HFF-Myc (cell line): ENCODE results near the gene CHRNA4.

Experiments used
- DNase-seq: peaks from one replicate; pipeline ENCODE4 v3.0.0-alpha.2; 2011; ENCODE audit warnings: low read depth; ENCODE audit errors: extremely low read depth
- H3K4me3 ChIP-seq: replicated peaks from 2 replicates; pipeline ENCODE4 v1.5.1; 2011; ENCODE audit warnings: low read depth, mild to moderate bottlenecking, control low read depth, low read length
- TF ChIP-seq, protein P1 (sequence below): IDR thresholded peaks from 2 replicates; pipeline ENCODE4 v1.5.1; 2012; ENCODE audit warnings: mild to moderate bottlenecking, low read depth, low read length, control low read depth; ENCODE audit errors: missing control alignments

CHRNA4 gene

GRCh38 chr20:63406011-63406410 lies 44.9 kb upstream of the CHRNA4 start:
- H3K4me3 ChIP-seq = no peak overlapping the region
- TF ChIP-seq, protein P1, sequence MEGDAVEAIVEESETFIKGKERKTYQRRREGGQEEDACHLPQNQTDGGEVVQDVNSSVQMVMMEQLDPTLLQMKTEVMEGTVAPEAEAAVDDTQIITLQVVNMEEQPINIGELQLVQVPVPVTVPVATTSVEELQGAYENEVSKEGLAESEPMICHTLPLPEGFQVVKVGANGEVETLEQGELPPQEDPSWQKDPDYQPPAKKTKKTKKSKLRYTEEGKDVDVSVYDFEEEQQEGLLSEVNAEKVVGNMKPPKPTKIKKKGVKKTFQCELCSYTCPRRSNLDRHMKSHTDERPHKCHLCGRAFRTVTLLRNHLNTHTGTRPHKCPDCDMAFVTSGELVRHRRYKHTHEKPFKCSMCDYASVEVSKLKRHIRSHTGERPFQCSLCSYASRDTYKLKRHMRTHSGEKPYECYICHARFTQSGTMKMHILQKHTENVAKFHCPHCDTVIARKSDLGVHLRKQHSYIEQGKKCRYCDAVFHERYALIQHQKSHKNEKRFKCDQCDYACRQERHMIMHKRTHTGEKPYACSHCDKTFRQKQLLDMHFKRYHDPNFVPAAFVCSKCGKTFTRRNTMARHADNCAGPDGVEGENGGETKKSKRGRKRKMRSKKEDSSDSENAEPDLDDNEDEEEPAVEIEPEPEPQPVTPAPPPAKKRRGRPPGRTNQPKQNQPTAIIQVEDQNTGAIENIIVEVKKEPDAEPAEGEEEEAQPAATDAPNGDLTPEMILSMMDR = no peak

GRCh38 chr20:63405102-63405730 lies 44.1 kb upstream of the CHRNA4 start:
- no peak overlapping the region for H3K4me3 ChIP-seq
- no peak for DNase-seq
- TF ChIP-seq, protein P1 = no peak

More at GRCh38 chr20:63406011-63406410, 44.9 kb upstream of the CHRNA4 start:
- DNase-seq = no peak

- DNase-seq = no peak
- H3K4me3 ChIP-seq = no peak overlapping the region
- TF ChIP-seq, protein P1 = no peak
Observed at GRCh38 chr20:63404129-63405085, 43.3 kb upstream of the CHRNA4 start.

DNA sequence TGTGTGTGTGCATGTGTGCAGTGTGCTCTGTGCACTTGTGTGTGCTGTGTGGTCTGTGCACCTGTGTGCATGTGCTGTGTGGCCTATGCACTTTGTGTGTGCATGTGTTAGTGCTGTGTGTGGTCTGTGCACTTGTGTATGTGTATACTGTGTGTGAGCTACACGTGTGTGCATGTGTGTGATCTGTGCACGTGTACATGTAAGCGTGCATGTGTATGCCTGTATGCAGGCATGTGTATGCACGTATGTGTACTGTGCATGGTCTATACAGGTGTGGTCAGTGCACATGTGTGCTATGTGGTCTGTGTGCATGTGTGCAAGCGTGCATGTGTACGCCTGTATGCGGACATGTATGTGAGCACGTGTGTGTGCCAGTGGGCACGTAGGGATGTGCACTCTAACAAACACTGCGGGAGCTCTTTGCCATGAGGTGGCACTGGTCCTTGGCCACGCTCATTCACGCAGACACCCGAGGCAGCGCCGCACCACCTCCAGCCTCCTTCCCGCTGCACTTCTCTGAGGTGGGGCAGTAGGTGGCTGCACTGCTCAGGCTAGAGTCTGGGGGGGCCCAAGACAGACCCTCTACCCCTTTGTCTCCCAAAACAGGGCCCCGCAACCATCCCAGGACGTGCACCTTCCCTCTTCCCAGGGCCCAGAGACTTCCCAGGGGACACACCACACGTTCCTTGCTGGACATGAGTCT lies 42.4 kb upstream of the CHRNA4 start:
- no peak overlapping the region for H3K4me3 ChIP-seq
- DNase-seq = no peak
- TF ChIP-seq, protein P1 = no peak

GRCh38 chr20:63402860-63403220 lies 41.7 kb upstream of the CHRNA4 start:
- TF ChIP-seq, protein P1 = no peak
- DNase-seq = no peak
- H3K4me3 ChIP-seq = no peak overlapping the region

DNA sequence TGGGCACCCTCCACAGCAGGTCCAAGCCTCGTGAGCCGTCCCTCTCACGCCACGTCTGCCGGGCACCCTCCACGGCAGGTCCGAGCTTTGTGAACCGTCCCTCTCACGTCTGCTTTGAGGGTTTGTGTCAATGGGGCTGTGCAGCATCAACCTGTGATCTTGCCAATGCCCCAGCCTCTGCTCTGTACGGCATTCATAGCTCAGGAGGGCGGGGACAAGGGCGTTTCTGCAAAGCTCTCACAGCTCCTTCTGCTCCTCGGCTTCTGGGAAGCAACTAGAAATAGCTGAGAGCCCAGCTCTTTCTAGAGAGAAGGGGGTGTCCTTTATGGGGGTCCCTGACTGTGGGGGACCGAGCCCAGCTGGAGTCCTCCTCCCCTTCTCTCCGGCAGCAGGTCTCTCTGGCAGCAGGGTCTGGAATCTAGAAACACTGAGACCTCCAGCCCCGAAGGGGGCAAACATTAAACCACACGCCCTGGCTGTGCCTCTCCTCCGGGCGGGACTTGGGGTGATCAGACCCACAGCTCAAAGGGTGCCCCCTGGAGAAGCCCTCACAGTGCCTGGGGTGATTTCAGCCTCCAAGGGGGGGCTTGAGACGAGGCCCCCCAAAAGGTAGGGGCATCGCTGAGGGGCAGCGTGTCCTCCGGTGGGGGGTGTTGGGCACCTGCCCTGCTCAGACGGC lies 41.2 kb upstream of the CHRNA4 start:
- TF ChIP-seq, protein P1 = no peak
- no peak overlapping the region for H3K4me3 ChIP-seq
- no peak for DNase-seq
